K562 (cell line): Measurements from ENCODE around the gene CCSER2. TPM values are rescaled to one million over a fixed set of nuclear protein-coding genes. Genes with fewer than 3 reads are reported as not detected.

ENCODE experiments used
- ATAC-seq: fragments of 200-7000 bp; cut with Tn5 transposase; 3 replicates; pipeline ENCODE4 v1.9.1; 2020; ENCODE audit warnings: moderate library complexity
- BruUV-seq: library from RNA; stranded (reverse); fragments of 400-500 nt; replicated peaks from 2 replicates; lab custom pipeline; 2021; lab: Mats Ljungman, UMichigan
- CTCF ChIA-PET: fragments of 300-600 bp; formaldehyde crosslinking; extraction: SDS; loops from one replicate; lab custom pipeline; 2021; ENCODE audit warnings: low intra/inter-chr PET ratio; lab: Yijun Ruan, JAX
- POLR2A ChIA-PET: fragments of 300-600, 350-650 bp; sonication (Branson Sonifier 250); formaldehyde crosslinking; extraction: SDS; loops from one replicate; lab custom pipeline; 2021; ENCODE audit warnings: antibody characterized with exemption, inconsistent platforms; lab: Yijun Ruan, JAX
- DNase-seq, 4 experiments: peaks; one replicate each; pipeline versions ENCODE4 v3.0.0 to v3.0.0-alpha.2; 2011 to 2018; ENCODE audit warnings: low spot score in 3 of 4, mixed read lengths in 3 of 4; ENCODE audit errors: extremely low read depth in 1 of 4
- FAIRE-seq: peaks from 2 replicates; lab custom pipeline; 2011; peaks lifted over from hg19 to GRCh38; lab: Jason Lieb, UNC
- H2AFZ ChIP-seq: 2 replicates; pipeline ENCODE4 v1.6.0; 2011; ENCODE audit warnings: low read depth, low read length, control low read depth, inconsistent platforms
- H3K27ac ChIP-seq: fragments of 200-600 bp; 3 replicates; pipeline ENCODE4 v1.8.0; 2011; ENCODE audit warnings: low read depth, mild to moderate bottlenecking, control low read depth, inconsistent platforms, low read length, moderate library complexity, mixed read lengths; ENCODE audit errors: extremely low read depth
- H3K27me3 ChIP-seq, 2 experiments: fragments of 300-600 bp in 1 of 2; 2 replicates in 1 of 2; 3 replicates in 1 of 2; pipeline versions ENCODE4 v1.6.0 to v1.8.0; 2011; ENCODE audit warnings: inconsistent platforms in 2 of 2, low read length in 2 of 2, mild to moderate bottlenecking in 1 of 2, mixed read lengths in 1 of 2, moderate library complexity in 1 of 2; ENCODE audit not compliant: control insufficient read depth in 2 of 2, insufficient read depth in 2 of 2
- H3K36me3 ChIP-seq: fragments of 300-600 bp; 3 replicates; pipeline ENCODE4 v1.8.0; 2011; ENCODE audit warnings: mild to moderate bottlenecking, low read length, inconsistent platforms; ENCODE audit not compliant: control insufficient read depth, insufficient read depth
- H3K4me1 ChIP-seq, 2 experiments: fragments of 200-600 bp in 1 of 2; replicated peaks in 1 of 2; 2 replicates in 1 of 2; 3 replicates in 1 of 2; pipeline versions ENCODE4 v1.5.1 to v1.8.0; 2011; ENCODE audit warnings: inconsistent platforms in 2 of 2, low read length in 2 of 2, mild to moderate bottlenecking in 1 of 2, mixed read lengths in 1 of 2, moderate library complexity in 1 of 2; ENCODE audit not compliant: control insufficient read depth in 2 of 2, insufficient read depth in 2 of 2
- H3K4me2 ChIP-seq: 2 replicates; pipeline ENCODE4 v1.6.1; 2011; ENCODE audit warnings: low read length, control low read depth, inconsistent platforms, mixed read lengths; ENCODE audit not compliant: insufficient read depth
- H3K4me3 ChIP-seq: fragments of 200-600 bp; sonication (generic), shearing (Covaris generic); 2 replicates; pipeline ENCODE4 v1.5.1; 2016; ENCODE audit warnings: control low read depth, inconsistent platforms
- H3K79me2 ChIP-seq: fragments of 200-600 bp; 3 replicates; pipeline ENCODE4 v1.8.0; 2011; ENCODE audit warnings: low read length, inconsistent platforms; ENCODE audit not compliant: control insufficient read depth, insufficient read depth
- H3K9ac ChIP-seq, 2 experiments: 2 replicates each; pipeline versions ENCODE4 v1.6.0 to v1.6.1; 2011; ENCODE audit warnings: low read depth in 2 of 2, low read length in 2 of 2, control low read depth in 1 of 2, inconsistent platforms in 1 of 2, mild to moderate bottlenecking in 1 of 2, mixed read lengths in 1 of 2; ENCODE audit not compliant: insufficient read depth in 1 of 2
- H3K9me1 ChIP-seq: one replicate; pipeline ENCODE4 v1.6.0; 2011; ENCODE audit warnings: inconsistent platforms, mild to moderate bottlenecking, low read length, moderate library complexity; ENCODE audit not compliant: control insufficient read depth, insufficient read depth
- H3K9me3 ChIP-seq: replicated peaks from 2 replicates; pipeline ENCODE4 v1.5.1; 2011; ENCODE audit warnings: low read depth, low read length, inconsistent platforms; ENCODE audit not compliant: control insufficient read depth, insufficient read depth
- H4K20me1 ChIP-seq: replicated peaks from 2 replicates; pipeline ENCODE4 v1.6.1; 2011; ENCODE audit warnings: low read length, inconsistent platforms, mixed read lengths; ENCODE audit not compliant: control insufficient read depth, insufficient read depth
- ELF4 ChIP-seq: fragments of 450-650 bp; formaldehyde crosslinking; IDR thresholded peaks from 2 replicates; pipeline ENCODE4 v1.4.0; 2022; ENCODE audit warnings: missing genetic modification characterization
- NCOR1 ChIP-seq: fragments of 450-650 bp; IDR thresholded peaks from 2 replicates; pipeline ENCODE4 v1.6.1; 2016; ENCODE audit warnings: mild to moderate bottlenecking, moderate library complexity
- NFE2 ChIP-seq: IDR thresholded peaks from 2 replicates; pipeline ENCODE4 v1.6.1; 2014; ENCODE audit warnings: antibody characterized with exemption, low read depth
- NR2F6 ChIP-seq: fragments of 450-650 bp; formaldehyde crosslinking; IDR thresholded peaks from 2 replicates; pipeline ENCODE4 v1.4.0; 2020; ENCODE audit warnings: mild to moderate bottlenecking
- SIN3A ChIP-seq, 2 experiments: fragments of 150-350 bp in 1 of 2; IDR thresholded peaks; 2 replicates each; pipeline ENCODE4 v1.6.1; 2011 to 2016; ENCODE audit warnings: borderline replicate concordance in 2 of 2, low read depth in 2 of 2, low read length in 2 of 2, mild to moderate bottlenecking in 2 of 2, moderate library complexity in 2 of 2; ENCODE audit not compliant: control insufficient read depth in 1 of 2
- SMARCA5 ChIP-seq: fragments of 450-650 bp; IDR thresholded peaks from 2 replicates; pipeline ENCODE4 v1.6.1; 2016
- WGBS: fragments of 100-300 bp; shearing (Covaris generic); methylation state at CpG from one replicate; pipeline ENCODE4 v1.1.6; 2016; ENCODE audit warnings: low coverage, mixed read lengths; ENCODE audit not compliant: insufficient coverage; ENCODE audit errors: missing lambda C conversion rate; 5-methylcytosine and 5-hydroxymethylcytosine counted together
- in situ Hi-C: fragments of 300-500 bp; cut with MboI; formaldehyde crosslinking; loops from 4 replicates; pipeline ENCODE4 v1.15.0; 2018; ENCODE audit warnings: inconsistent platforms, mixed read lengths
- intact Hi-C: fragments of 100-400 bp; cut with micrococcal nuclease; formaldehyde crosslinking; loops from 2 replicates; pipeline ENCODE4 v1.14.2; 2022
- polyA plus RNA-seq, 8 experiments: library from polyadenylated mRNA; depleted of rRNA in 4 of 8; stranded (reverse) in 5 of 8; unstranded in 3 of 8; fragments of >200 nt; fragmentation: Nextera tagmentation in 2 of 8; fragmentation: Illumina TruSeq in 1 of 8; extraction: Ambion mirVana in 2 of 8; extraction: Trizol in 1 of 8; gene quantifications; 2 replicates each; pipeline versions ENCODE4 v1.2.1 to v1.2.3, GENCODE V29; 2011 to 2014; ENCODE audit warnings: inconsistent platforms in 1 of 8, missing spikeins in 1 of 8
- total RNA-seq, 7 experiments: library from RNA; depleted of rRNA in 6 of 7; stranded (reverse); fragments of >200 nt in 6 of 7; fragmentation: Illumina TruSeq in 2 of 7; extraction: Trizol in 2 of 7; gene quantifications; 2 replicates each; pipeline versions ENCODE4 v1.2.1 to v1.2.3, GENCODE V29; 2011 to 2021; ENCODE audit warnings: low replicate concordance in 1 of 7
- TF ChIP-seq, protein P1 (sequence below): sonication (generic); IDR thresholded peaks from 2 replicates; pipeline ENCODE4 v1.6.1; 2016

Gene CCSER2
- total and polyA plus RNA-seq, 9 of the 15 experiments (the other 6 are each of a cell fraction or from before 2014, with no cell fraction given): 2.7 to 15.1 (median 9.7) TPM

DNA sequence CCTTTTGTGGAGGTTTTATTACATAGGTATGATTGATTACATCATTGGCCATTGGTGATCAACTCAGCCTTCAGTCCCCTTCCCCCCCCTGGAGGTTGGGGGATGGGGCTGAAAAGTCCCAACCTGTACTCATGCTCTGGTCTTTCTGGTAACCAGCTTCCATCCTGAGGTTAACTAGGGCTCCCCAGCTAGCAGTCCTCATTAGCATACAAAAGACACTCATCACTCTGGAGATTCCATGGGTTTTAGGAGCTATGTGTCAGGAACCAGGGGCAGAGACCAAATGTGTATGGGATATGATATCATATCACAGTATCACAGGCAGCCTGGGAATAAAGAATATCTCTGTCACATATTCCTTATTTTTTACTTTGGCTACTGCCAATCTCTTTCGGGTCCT is 13.6 kb downstream of the CCSER2 start (continued):
- TF ChIP-seq, protein P1, sequence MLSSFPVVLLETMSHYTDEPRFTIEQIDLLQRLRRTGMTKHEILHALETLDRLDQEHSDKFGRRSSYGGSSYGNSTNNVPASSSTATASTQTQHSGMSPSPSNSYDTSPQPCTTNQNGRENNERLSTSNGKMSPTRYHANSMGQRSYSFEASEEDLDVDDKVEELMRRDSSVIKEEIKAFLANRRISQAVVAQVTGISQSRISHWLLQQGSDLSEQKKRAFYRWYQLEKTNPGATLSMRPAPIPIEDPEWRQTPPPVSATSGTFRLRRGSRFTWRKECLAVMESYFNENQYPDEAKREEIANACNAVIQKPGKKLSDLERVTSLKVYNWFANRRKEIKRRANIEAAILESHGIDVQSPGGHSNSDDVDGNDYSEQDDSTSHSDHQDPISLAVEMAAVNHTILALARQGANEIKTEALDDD: peak; percentile 87
- TF ChIP-seq NCOR1: 0 out of 2 replicates have a peak, but pooled peaks have one; percentile 11

DNA sequence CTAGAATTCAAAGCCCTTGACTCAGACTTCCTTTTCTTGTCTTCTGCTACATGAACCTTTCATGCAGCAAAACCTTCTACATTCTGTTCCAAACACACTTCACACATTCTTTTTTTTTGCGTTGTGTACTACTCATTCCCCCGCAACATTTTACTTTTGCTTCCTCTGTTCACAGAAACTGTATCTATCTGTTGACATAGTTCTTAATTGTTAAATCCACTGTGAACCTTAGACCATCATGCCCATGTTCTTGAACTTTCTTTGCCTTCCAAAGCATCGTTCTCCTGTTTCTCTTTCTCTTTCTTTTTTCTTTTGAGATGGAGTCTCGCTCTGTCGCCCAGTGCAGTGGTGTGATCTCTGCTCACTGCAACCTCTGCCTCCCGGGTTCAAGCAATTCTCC is 14.2 kb downstream of the CCSER2 start:
- FAIRE-seq: no peak
- no peaks in the 10 kb centered on the region for H3K9me3 ChIP-seq
- no peak overlapping the region for H3K9ac ChIP-seq
- TF ChIP-seq SMARCA5 (no peak), ELF4 (CRISPR knock-in tag) (no peak), NFE2 (no peak), SIN3A (IDR thresholded peaks at IDR 0.05; ENCODE audit: borderline replicate concordance in 2 of 2, control insufficient read depth in 1 of 2, low read depth in 2 of 2, low read length in 2 of 2) (no peak), NR2F6 (CRISPR knock-in tag) (no peak)
- H3K79me2 ChIP-seq: no peaks in the 10 kb centered on the region
- WGBS: 85% methylated on average over 6 of the region's 6 CpGs
- H3K4me2 ChIP-seq: no peak overlapping the region
- no peaks in the 10 kb centered on the region for H3K36me3 ChIP-seq
- H2AFZ ChIP-seq: no peak overlapping the region
- DNase-seq: no peak
- intact Hi-C loops: no loop called here
- no peaks in the 10 kb centered on the region for H3K9me1 ChIP-seq
- BruUV-seq: no TSS peak
- H3K4me1 ChIP-seq: peaks cover 0 to 8% of the 10 kb centered on the region in 2 experiments; a peak in 3 of 5 replicates
- H3K27me3 ChIP-seq: no peaks in the 10 kb centered on the region
- no peak overlapping the region for H3K27ac ChIP-seq
- CTCF ChIA-PET: interaction anchor here (0.7 kb wide), 1 partner anchor 78 kb away, joined by 3 read pairs; no protein-coding TSS in a partner anchor
- in situ Hi-C loops: no loop called here
- no peak overlapping the region for H3K4me3 ChIP-seq
- ATAC-seq: no peak
- POLR2A ChIA-PET: interaction anchor here (0.9 to 1.0 kb wide), 2 partner anchors 12 to 15 kb away, joined by 3 to 8 read pairs; partner anchors contain the start of gene CCSER2
- H4K20me1 ChIP-seq: no peaks in the 10 kb centered on the region
